ENCODE results near the gene OSBPL1A. TPM values are rescaled to one million over a fixed set of nuclear protein-coding genes. Genes with fewer than 3 reads are reported as not detected.

OSBPL1A gene
- total RNA-seq, 4 donors from 2014 or later = 61.5 to 227 (median 98.7) TPM

DNA sequence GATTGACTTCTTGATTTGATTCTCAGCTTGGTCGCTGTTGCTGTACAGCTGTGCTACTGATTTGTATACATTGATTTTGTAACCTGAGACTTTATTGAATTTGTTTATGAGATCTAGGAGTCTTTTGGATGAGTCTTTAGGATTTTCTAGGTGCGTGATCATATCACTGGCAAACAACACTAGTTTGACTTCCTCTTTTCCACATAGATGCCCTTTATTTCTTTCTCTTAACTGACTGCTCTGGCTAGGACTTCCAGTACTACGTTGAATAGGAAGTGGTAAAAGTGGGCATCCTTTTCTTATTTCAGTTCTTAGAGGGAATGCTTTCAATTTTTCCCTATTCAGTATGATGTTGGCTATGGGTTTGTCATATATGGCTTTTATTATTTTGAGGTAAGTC, 101.3 kb downstream of the OSBPL1A start:
- Histone ChIP-seq H3K36me3 (no peaks in the 10 kb centered on the region), H3K4me3 (no peak overlapping the region), H3K27ac (no peak overlapping the region), H3K27me3 (no peaks in the 10 kb centered on the region), H3K9me3 (no peaks in the 10 kb centered on the region), H3K4me1 (no peaks in the 10 kb centered on the region)
- ATAC-seq (no peak), DNase-seq (no peak)
- in situ Hi-C loops (cut with MboI; ENCODE audit: low sequenced_read_pairs in 4 of 4) (no loop called here), intact Hi-C loops (cut with DNase I; ENCODE audit: low total_unique reads) (no loop called here)
- no peak for TF ChIP-seq POLR2A (IDR thresholded peaks at IDR 0.05)
- no peak for TF ChIP-seq CTCF (IDR thresholded peaks at IDR 0.05 in 4 of 5, conservative IDR thresholded peaks at IDR 0.05 in 1 of 5)

- Histone ChIP-seq H3K36me3 (no peaks in the 10 kb centered on the region), H3K4me3 (no peak overlapping the region), H3K4me1 (no peaks in the 10 kb centered on the region), H3K9me3 (no peaks in the 10 kb centered on the region), H3K27ac (no peak overlapping the region), H3K27me3 (no peaks in the 10 kb centered on the region)
- ATAC-seq (no peak), DNase-seq (no peak)
- intact Hi-C loops (cut with DNase I; ENCODE audit: low total_unique reads) = no loop called here
- in situ Hi-C loops (cut with MboI; ENCODE audit: low sequenced_read_pairs in 4 of 4) = no loop called here
- TF ChIP-seq POLR2A (IDR thresholded peaks at IDR 0.05) (no peak), CTCF (IDR thresholded peaks at IDR 0.05 in 4 of 5, conservative IDR thresholded peaks at IDR 0.05 in 1 of 5) (no peak)
Observed at GRCh38 chr18:24293254-24293653, 104.4 kb downstream of the OSBPL1A start.

DNA sequence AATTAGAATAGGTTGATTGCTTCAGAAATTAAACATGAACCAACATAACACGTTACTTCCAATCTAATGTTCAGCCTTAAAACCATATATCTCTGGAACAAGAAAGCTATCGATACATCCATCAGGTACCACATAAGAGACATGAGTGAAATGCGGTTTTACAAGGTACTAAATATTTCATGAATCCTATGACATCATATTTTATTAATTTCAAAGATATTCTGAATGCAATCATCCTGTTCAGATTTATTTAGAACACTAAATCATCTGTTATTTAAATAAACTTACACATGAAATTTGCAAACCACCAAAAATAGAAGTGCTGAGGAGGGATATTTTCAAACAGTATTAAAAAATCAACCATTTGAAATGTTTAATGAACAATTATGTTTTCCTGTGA, 119.0 kb downstream of the OSBPL1A start:
- H3K9me3 ChIP-seq = no peaks in the 10 kb centered on the region
- in situ Hi-C loops (cut with MboI; ENCODE audit: low sequenced_read_pairs in 4 of 4) (loop anchor here in 1 of 4 donors (10.0 kb wide), 1 partner anchor 104 kb away; no protein-coding TSS in a partner anchor), intact Hi-C loops (cut with DNase I; ENCODE audit: low total_unique reads) (loop anchor here (10.0 kb wide), 2 partner anchors 706 to 1144 kb away; partner anchors contain the start of gene CABLES1)
- no peaks in the 10 kb centered on the region for H3K27me3 ChIP-seq
- H3K4me3 ChIP-seq = no peak overlapping the region
- peaks cover 0 to 19% of the 10 kb centered on the region in 2 donors for H3K4me1 ChIP-seq
- H3K36me3 ChIP-seq = no peaks in the 10 kb centered on the region
- DNase-seq (no peak), ATAC-seq (no peak)
- no peak overlapping the region for H3K27ac ChIP-seq
- TF ChIP-seq CTCF (IDR thresholded peaks at IDR 0.05 in 4 of 5, conservative IDR thresholded peaks at IDR 0.05 in 1 of 5) = no peak
- no peak for TF ChIP-seq POLR2A (IDR thresholded peaks at IDR 0.05)

DNA sequence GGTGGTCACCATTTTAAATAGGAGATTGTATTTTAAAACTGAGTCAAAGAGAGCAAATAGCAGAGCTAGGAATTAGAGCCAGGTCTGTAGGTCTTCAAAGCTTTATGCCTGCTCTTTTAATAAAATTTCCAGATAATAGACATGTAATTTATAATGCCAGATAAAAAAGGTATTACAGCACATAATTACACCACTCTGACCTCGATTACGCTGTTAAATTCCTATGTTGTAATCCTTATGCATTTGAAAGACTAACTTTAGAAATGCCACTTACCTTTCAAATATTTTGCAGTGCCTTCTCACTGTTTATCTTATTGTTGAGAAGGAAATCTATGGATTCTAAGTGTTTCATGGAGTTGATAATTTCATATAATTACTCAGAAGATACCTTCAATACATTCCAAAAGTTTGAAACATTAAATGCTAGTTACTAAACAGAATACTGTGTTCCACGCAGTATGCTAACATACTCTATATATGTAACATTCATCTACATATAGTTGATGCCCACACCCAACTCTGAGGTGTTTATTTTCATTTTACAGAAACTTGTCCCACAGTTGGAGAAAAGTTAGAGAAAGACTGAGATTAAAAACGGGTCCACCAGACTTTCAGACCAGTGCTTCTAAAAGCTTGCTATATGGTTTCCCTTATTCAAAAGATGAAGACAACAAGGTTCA, 120.0 kb downstream of the OSBPL1A start:
- Histone ChIP-seq H3K27me3 (no peaks in the 10 kb centered on the region), H3K27ac (no peak overlapping the region), H3K9me3 (no peaks in the 10 kb centered on the region), H3K4me3 (no peak overlapping the region), H3K4me1 (peaks cover 5 to 19% of the 10 kb centered on the region in 2 donors), H3K36me3 (no peaks in the 10 kb centered on the region)
- no peak for TF ChIP-seq CTCF (IDR thresholded peaks at IDR 0.05 in 4 of 5, conservative IDR thresholded peaks at IDR 0.05 in 1 of 5)
- TF ChIP-seq POLR2A (IDR thresholded peaks at IDR 0.05) = no peak
- DNase-seq (no peak), ATAC-seq (no peak)
- intact Hi-C loops (cut with DNase I; ENCODE audit: low total_unique reads) (loop anchor here (10.0 kb wide), 2 partner anchors 707 to 1143 kb away; partner anchors contain the start of gene CABLES1), in situ Hi-C loops (cut with MboI; ENCODE audit: low sequenced_read_pairs in 4 of 4) (loop anchor here in 1 of 4 donors (10.0 kb wide), 1 partner anchor 103 kb away; no protein-coding TSS in a partner anchor)
